HG02885 (cell line): Measurements from ENCODE around the gene DSN1.

Experiments used
- ATAC-seq: cut with Tn5 transposase; IDR thresholded peaks from one replicate; pipeline ENCODE4 v1.9.1; 2021; ENCODE audit warnings: mild to moderate bottlenecking; ENCODE audit not compliant: unreplicated experiment, poor library complexity

Gene DSN1

DNA sequence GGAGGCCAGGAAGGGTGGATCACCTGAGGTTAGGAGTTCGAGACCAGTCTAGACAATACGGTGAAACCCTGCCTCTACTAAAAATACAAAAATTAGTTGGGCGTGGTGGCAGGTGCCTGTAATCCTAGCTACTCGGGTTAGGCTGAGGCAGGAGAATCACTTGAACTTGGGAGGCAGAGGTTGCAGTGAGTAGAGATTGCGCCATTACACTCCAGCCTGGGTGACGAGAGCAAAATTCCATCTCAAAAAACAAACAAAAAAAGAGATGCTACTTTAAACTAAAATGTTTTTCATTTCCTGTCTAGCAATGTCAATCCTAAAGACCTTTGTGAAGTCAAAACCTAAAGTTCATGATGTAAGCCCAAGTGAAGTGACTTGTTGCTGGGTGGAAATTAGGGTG, 12.9 kb downstream of the DSN1 start:
- no peak for ATAC-seq

DNA sequence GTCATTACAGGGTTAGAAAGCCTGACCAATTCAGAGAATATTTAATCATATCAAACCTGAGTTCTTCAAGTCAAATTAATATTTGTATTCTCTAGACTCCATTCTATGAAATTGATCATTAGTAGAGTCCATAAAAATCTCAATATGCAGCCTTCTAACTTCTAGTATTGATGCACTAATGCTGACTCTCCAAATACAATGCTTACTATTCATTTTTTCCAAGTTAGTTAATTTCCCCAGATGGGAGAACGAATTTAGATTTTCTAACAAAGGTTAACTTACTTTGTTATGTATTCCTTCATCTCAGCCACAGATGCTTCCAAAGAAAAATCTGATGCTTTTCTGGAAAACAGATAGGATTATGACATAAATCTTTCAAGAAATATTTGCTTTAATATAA, 15.3 kb downstream of the DSN1 start:
- ATAC-seq: no peak

GRCh38 chr20:36756496-36756895, 17.1 kb downstream of the DSN1 start:
- no peak for ATAC-seq

GRCh38 chr20:36754656-36755222, 18.8 kb downstream of the DSN1 start:
- no peak for ATAC-seq

DNA sequence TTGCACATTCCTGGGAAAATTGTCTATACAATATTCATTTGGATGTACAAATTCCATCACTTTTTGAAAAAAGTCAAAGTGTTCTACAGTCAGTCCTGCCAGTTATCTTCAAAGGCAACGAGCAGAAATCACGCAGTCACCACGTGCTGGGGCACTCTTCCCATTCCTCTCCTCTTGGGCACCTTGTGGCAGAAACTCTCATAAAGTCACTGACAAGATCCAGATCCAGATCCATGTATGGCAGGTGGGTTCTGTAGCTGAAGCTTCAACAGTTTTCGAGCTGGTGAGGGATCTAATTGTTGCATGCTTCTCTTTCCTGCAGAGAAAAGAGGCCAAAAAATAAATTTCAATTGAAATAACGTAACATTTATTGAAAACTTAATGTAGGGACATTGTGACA, 21.0 kb downstream of the DSN1 start:
- ATAC-seq: no peak

GRCh38 chr20:36745927-36746659, 27.5 kb downstream of the DSN1 start, which contains the start of gene NDRG3:
NDRG3 (minus strand) TSS chr20:36746090; CDS start chr20:36721735, 24,355 bp downstream.
- peak; percentile 94 for ATAC-seq

DNA sequence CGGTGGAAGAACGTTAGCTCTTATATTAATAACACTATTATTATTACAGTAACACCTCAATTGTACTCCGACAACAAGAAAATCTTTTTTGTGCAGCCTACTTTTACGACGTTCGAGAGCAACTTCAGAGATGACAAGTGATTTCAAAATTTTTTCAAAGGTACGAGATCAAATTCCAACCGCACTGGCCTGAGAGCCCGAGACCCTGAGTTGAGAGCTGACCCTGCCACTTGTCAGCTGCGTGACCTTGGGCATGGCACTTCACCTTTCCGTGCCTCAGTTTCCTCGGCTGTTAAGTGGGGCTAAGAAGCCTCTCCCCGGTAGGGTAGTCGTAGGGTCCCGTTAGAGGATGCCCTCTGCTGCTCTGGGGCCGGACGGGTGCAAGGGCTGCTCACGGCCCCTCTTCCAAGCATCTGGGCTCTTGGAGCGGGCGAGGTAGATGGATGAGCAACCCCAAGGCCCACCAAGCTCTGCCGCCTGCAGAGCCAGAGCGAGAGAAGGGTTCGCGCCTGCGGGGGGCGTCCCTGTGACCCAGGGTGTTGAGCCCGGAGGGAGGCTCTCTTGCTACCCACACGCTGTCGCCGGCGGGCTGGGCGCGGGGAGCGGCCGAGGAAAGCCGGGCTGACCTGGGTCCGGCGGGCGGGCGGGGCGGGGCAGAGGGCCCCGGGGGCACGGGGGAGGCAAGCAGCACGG, 28.2 kb downstream of the DSN1 start:
- ATAC-seq: no peak

DNA sequence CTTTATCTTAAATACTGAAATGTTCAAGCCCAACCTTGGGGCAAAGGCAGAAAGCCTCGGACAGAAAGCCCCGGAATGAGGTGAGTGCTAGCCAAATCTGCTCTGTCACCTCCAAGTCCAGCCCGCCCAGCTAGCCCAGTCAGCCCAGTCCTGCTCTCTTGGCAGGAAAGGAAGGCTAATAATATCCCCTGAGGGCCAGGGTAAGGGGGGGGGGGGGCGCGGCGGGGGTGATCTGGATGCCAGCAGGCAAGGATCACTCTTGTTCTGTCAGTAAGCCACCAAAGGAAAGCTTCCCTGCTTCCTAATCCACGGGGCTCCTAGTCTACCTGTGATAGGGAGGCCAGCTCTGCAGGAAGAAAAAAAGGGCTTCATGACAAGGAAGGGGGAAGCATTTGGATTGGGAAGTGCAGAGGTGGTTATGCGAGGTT, 28.8 kb downstream of the DSN1 start:
- ATAC-seq: no peak

- ATAC-seq: no peak
These were observed 29.3 kb downstream of the DSN1 start for GRCh38 chr20:36744243-36744642.

GRCh38 chr20:36742558-36742957, 31.0 kb downstream of the DSN1 start:
- ATAC-seq: no peak

GRCh38 chr20:36741072-36741471, 32.5 kb downstream of the DSN1 start:
- ATAC-seq: no peak

DNA sequence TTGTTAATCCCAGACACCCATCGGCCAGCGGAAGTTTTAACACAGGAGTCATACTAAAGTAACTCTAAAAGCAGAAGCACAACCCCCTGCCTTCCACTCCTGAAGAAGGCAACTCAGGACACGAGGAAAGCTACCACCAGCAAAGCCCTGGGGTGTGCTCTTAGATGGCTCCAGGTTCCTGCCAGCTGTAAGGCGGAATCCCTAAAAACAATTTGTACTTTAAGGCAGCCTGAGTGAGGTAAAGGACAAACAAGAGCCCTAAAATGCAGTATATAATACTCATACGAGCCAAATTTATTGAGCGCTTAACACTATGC, 36.4 kb downstream of the DSN1 start:
- no peak for ATAC-seq

DNA sequence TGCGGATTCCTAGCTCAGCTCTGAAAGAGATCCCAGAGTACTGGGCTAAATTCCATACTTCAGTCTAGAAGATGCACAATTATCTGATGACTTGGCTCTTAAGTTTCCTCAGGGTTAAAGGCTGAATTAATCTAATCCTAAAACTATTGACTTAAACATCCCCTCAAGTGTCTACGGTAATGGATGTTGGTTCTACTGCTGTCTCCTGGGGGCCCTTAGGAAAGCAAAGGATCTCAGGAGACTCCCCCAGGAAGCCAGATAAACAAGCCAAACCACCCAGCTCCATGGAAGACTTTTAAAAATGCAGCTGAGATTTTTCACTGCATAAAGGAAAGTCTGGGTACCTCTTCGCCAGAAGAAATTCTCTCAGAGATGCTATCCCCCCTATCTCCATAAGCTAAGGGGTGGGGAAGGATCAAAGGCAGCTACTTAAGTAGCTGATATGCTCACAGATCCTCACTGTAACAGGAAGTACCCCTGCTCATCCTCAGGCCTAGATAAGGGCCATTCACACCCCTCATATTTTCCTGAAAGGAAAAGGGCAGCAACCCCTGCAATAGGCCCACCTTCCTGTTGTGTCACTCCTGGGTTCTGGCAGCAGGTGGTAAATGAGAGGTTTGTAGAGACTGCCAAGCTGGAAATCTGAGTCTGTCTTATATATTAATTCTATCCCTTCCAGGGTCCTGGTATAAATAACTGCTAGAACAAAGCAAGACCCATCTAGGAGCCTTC, 36.9 kb downstream of the DSN1 start:
- ATAC-seq: no peak

DNA sequence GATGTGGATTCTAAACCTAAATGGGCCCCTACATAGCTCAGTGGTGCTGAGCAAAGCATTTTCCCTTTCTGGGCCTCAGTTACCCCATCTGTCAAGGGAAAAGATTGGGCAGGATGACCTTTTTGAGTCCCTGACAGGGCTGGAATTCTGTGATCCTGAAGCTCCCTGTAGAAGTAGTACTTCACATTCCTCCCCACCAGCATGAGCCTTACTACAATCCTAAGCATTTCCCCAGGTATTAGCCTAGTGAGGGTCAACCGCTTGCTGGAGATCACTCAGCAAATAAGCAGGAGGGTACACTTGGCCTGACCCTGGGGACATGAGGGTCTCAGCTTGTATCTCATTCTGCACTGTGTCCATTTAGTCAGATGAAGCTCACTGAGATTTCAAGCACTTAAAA, 41.1 kb downstream of the DSN1 start:
- ATAC-seq: no peak

GRCh38 chr20:36728986-36729385, 44.6 kb downstream of the DSN1 start:
- no peak for ATAC-seq

GRCh38 chr20:36726168-36726567, 47.4 kb downstream of the DSN1 start:
- no peak for ATAC-seq

GRCh38 chr20:36720510-36720909, 53.1 kb downstream of the DSN1 start:
- no peak for ATAC-seq

DNA sequence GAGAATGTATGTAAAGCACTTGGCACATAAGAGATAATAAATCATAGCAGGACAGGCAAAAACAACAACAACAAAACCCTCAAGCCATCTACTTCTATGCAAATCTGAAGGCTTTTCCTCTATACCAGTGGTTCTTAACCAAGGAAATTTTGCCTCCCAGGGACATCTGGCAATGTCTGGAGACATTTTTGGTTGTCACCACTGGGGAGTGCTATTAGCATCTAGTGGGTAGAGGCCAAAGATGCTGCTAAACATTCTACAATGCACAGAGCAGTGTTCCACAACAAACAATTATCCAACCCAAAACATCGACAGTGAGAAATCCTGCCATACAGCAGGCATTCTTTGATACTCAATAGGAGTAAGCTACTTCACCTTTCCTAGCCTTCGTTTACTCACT, 55.9 kb downstream of the DSN1 start:
- ATAC-seq: no peak

GRCh38 chr20:36717021-36717420, 56.5 kb downstream of the DSN1 start:
- ATAC-seq: no peak

GRCh38 chr20:36712775-36713174, 60.8 kb downstream of the DSN1 start:
- no peak for ATAC-seq

- ATAC-seq: no peak
These were observed 64.4 kb downstream of the DSN1 start for GRCh38 chr20:36709126-36709525.
